AG09319 (cell line): ENCODE results near the gene PANK1.

Source experiments
- DNase-seq: peaks from one replicate; pipeline ENCODE4 v3.0.0-alpha.2; 2010; ENCODE audit warnings: low read depth; ENCODE audit errors: extremely low read depth
- TF ChIP-seq, protein P1 (sequence below): IDR thresholded peaks from 2 replicates; pipeline ENCODE4 v1.5.1; 2011; ENCODE audit warnings: low read depth, mild to moderate bottlenecking, inconsistent platforms, low read length, moderate library complexity

Gene PANK1

DNA sequence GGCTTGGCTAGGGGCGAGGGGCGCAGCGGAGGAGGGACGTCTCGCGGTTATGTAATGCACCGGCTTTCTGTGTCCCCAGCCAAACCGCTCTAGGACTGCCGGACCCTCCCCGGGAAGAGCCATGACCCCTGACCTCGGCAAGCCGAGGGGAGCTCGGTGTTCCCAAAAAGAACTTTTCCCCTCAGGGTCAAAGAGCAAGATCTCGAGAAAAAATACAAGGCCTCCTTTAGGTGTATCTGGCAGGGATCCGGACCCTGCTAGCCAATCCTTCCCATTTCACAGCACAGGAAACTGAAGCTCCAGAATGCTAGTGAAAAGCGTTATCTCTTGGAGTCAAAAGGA lies 109.1 kb downstream of the PANK1 start:
- TF ChIP-seq, protein P1, sequence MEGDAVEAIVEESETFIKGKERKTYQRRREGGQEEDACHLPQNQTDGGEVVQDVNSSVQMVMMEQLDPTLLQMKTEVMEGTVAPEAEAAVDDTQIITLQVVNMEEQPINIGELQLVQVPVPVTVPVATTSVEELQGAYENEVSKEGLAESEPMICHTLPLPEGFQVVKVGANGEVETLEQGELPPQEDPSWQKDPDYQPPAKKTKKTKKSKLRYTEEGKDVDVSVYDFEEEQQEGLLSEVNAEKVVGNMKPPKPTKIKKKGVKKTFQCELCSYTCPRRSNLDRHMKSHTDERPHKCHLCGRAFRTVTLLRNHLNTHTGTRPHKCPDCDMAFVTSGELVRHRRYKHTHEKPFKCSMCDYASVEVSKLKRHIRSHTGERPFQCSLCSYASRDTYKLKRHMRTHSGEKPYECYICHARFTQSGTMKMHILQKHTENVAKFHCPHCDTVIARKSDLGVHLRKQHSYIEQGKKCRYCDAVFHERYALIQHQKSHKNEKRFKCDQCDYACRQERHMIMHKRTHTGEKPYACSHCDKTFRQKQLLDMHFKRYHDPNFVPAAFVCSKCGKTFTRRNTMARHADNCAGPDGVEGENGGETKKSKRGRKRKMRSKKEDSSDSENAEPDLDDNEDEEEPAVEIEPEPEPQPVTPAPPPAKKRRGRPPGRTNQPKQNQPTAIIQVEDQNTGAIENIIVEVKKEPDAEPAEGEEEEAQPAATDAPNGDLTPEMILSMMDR: no peak
- no peak for DNase-seq

DNA sequence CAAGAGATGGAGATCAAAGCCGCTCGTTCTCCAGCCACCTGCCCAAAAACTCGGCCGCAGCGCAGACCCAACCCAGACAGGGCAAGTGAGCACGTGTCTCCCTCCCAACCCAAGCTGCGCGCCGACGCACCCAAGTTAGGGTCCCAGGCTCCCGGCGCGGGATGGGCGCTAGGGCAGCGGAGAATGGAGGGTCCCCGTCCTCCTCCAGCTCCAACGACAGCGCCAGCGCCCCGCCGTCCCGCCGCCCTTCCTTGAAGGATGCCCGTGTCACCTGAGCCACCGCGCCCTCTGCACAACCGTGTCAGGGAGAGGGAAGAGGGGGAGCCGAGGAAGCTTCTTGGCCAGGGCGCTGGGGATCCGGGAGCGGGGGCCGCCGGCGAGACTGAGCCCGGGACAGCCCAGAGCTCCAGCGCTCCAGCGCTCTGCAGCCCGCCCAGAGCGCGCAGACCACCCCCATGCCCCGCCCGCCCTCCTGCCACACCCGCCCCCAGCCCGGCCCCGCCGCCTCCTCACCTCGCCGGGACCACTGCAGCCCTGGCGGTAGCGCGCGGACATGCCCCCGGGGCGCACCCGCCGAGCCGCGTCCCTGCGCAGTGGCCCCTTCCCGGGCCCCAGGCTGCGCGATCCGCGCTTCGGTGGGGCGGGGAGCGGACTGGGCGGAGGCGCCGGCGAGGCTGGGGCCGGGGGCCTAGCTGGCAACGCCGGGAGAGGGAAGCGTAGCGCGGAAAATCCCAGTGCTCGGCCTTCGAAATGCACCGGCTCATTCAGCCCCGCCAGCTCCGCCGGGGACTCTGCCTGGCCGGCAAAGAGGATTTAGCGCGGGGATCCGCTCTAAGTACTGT lies 109.7 kb downstream of the PANK1 start, which contains the start of gene SLC16A12:
SLC16A12 (minus strand) TSS at position 424 of the 842 bp plus-strand sequence. CDS start 73,016 bp downstream, outside the sequence.
- no peak for DNase-seq
- TF ChIP-seq, protein P1: no peak

DNA sequence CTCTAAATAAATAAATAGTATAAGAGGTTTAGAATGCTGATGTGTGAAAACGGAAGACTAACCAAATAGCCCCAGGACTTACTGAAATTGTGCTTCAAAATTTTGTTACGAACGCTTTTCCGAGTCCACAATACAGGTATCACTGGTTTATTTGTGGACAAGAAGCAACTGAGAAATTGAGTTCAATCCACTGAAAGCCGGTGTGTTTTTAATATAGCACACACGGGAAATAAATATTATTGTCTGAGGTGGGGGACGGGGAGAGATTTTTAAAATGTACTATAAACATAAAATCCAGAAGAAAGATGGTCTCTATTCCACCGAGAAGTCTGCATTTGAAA lies 110.2 kb downstream of the PANK1 start:
- DNase-seq: no peak
- TF ChIP-seq, protein P1: no peak
